Endothelial cell of umbilical vein (primary cell): ENCODE data around the gene OTP.

Source experiments
- EZH2 ChIP-seq: IDR thresholded peaks from 2 replicates; pipeline ENCODE4 v1.6.1; 2012; ENCODE audit warnings: borderline replicate concordance, low read depth, mild to moderate bottlenecking, moderate library complexity, low read length, inconsistent platforms; ENCODE audit not compliant: severe bottlenecking
- JUN ChIP-seq: IDR thresholded peaks from 2 replicates; pipeline ENCODE4 v1.6.1; 2011; ENCODE audit warnings: borderline replicate concordance, low read depth; ENCODE audit not compliant: insufficient read length, insufficient read depth
- MYC ChIP-seq: IDR thresholded peaks from one replicate; pipeline ENCODE4 v1.6.1; 2011; ENCODE audit warnings: mild to moderate bottlenecking, low read depth, low read length
- POLR2A ChIP-seq: IDR thresholded peaks from 2 replicates; pipeline ENCODE4 v1.6.1; 2012; ENCODE audit warnings: low read depth, mild to moderate bottlenecking, control low read depth, low read length
- POLR2AphosphoS5 ChIP-seq: IDR thresholded peaks from 2 replicates; pipeline ENCODE4 v1.6.1; 2012; ENCODE audit warnings: low read depth, mild to moderate bottlenecking, control low read depth, low read length, moderate library complexity; ENCODE audit not compliant: insufficient read depth
- TF ChIP-seq, protein P1 (sequence below): IDR thresholded peaks from 2 replicates; pipeline ENCODE4 v1.6.1; 2011; ENCODE audit not compliant: insufficient read depth, insufficient read length
- TF ChIP-seq, protein P2 (sequence below), 2 donors: IDR thresholded peaks; 1 replicate in 1 of 2; 2 replicates in 1 of 2; pipeline ENCODE4 v1.5.1; 2011; ENCODE audit warnings: low read length in 2 of 2, mild to moderate bottlenecking in 2 of 2, moderate library complexity in 2 of 2, control low read depth in 1 of 2, inconsistent platforms in 1 of 2, low read depth in 1 of 2; ENCODE audit not compliant: insufficient read depth in 1 of 2; ENCODE audit errors: extremely low read depth in 1 of 2

DNA sequence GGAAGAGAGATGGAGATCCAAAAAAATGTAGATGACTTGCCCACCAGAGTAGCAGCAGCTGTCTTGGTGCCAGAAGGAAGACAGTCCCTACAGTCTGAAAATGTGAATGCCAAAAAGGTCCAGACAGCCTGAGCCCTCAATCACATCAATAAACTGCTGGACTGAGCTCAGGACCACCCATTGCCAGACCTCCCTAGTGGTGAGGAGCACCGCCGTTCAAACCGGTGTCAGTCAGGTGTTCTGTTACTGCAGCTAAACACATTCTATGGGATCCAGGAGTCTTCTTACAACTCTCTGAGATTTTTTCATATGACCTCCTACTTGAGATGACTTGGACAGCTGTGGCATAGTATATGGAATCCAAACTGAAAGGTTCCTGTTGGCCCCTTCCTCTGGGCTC, 32.0 kb upstream of the OTP start:
- no peak for TF ChIP-seq EZH2
- TF ChIP-seq, protein P1, sequence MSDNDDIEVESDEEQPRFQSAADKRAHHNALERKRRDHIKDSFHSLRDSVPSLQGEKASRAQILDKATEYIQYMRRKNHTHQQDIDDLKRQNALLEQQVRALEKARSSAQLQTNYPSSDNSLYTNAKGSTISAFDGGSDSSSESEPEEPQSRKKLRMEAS: no peak
- TF ChIP-seq, protein P2, sequence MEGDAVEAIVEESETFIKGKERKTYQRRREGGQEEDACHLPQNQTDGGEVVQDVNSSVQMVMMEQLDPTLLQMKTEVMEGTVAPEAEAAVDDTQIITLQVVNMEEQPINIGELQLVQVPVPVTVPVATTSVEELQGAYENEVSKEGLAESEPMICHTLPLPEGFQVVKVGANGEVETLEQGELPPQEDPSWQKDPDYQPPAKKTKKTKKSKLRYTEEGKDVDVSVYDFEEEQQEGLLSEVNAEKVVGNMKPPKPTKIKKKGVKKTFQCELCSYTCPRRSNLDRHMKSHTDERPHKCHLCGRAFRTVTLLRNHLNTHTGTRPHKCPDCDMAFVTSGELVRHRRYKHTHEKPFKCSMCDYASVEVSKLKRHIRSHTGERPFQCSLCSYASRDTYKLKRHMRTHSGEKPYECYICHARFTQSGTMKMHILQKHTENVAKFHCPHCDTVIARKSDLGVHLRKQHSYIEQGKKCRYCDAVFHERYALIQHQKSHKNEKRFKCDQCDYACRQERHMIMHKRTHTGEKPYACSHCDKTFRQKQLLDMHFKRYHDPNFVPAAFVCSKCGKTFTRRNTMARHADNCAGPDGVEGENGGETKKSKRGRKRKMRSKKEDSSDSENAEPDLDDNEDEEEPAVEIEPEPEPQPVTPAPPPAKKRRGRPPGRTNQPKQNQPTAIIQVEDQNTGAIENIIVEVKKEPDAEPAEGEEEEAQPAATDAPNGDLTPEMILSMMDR (IDR thresholded peaks at IDR 0.05; ENCODE audit: extremely low read depth in 1 of 2, insufficient read depth in 1 of 2, low read depth in 1 of 2, low read length in 2 of 2): no peak
- TF ChIP-seq JUN: no peak
- TF ChIP-seq POLR2A: no peak
- TF ChIP-seq POLR2AphosphoS5: no peak
- TF ChIP-seq MYC: no peak
